HEK293T (cell line): ENCODE results near the gene SYT7.
A peak's percentile ranks its signal among the peaks of the same experiment; 100 is the strongest.

Source experiments
- CTCF ChIA-PET: fragments of 350-600 bp; formaldehyde crosslinking; extraction: SDS; loops from one replicate; lab custom pipeline; 2021; ENCODE audit warnings: antibody characterized with exemption, inconsistent platforms; lab: Yijun Ruan, JAX
- POLR2A ChIA-PET: fragments of 350-600 bp; formaldehyde crosslinking; extraction: SDS; loops from one replicate; lab custom pipeline; 2020; ENCODE audit warnings: antibody characterized with exemption, inconsistent platforms; lab: Yijun Ruan, JAX
- DNase-seq: peaks from one replicate; pipeline ENCODE4 v3.0.0; 2012; ENCODE audit warnings: mixed read lengths; ENCODE audit errors: extremely low spot score
- ARNT ChIP-seq: fragments of 450-650 bp; IDR thresholded peaks from 2 replicates; pipeline ENCODE4 v1.6.1; 2017; ENCODE audit warnings: mild to moderate bottlenecking
- BHLHE40 ChIP-seq: fragments of 450-650 bp; IDR thresholded peaks from 2 replicates; pipeline ENCODE4 v1.6.1; 2016; ENCODE audit warnings: mild to moderate bottlenecking, moderate library complexity, borderline replicate concordance
- CTBP1 ChIP-seq: fragments of 450-650 bp; IDR thresholded peaks from 2 replicates; pipeline ENCODE4 v1.6.1; 2016; ENCODE audit warnings: borderline replicate concordance
- ELF4 ChIP-seq: fragments of 450-650 bp; IDR thresholded peaks from 2 replicates; pipeline ENCODE4 v1.6.1; 2017; ENCODE audit warnings: antibody characterized with exemption
- FOXA1 ChIP-seq: fragments of 450-650 bp; IDR thresholded peaks from 2 replicates; pipeline ENCODE4 v1.6.1; 2016; ENCODE audit warnings: mild to moderate bottlenecking
- FOXK2 ChIP-seq: fragments of 450-650 bp; IDR thresholded peaks from 2 replicates; pipeline ENCODE4 v1.6.1; 2016; ENCODE audit warnings: mild to moderate bottlenecking
- FOXM1 ChIP-seq: fragments of 450-650 bp; IDR thresholded peaks from 2 replicates; pipeline ENCODE4 v1.6.1; 2017; ENCODE audit warnings: mild to moderate bottlenecking, borderline replicate concordance
- HDGF ChIP-seq: fragments of 450-650 bp; IDR thresholded peaks from 2 replicates; pipeline ENCODE4 v1.6.1; 2017; ENCODE audit warnings: antibody characterized with exemption, borderline replicate concordance
- L3MBTL2 ChIP-seq: fragments of 450-650 bp; conservative IDR thresholded peaks from 2 replicates; pipeline ENCODE4 v1.6.1; 2016; ENCODE audit warnings: mild to moderate bottlenecking
- LEF1 ChIP-seq: fragments of 450-650 bp; IDR thresholded peaks from 2 replicates; pipeline ENCODE4 v1.6.1; 2017; ENCODE audit warnings: mild to moderate bottlenecking, borderline replicate concordance
- NFRKB ChIP-seq: fragments of 450-650 bp; IDR thresholded peaks from 2 replicates; pipeline ENCODE4 v1.6.1; 2016; ENCODE audit warnings: mild to moderate bottlenecking, moderate library complexity
- PKNOX1 ChIP-seq: fragments of 450-650 bp; IDR thresholded peaks from 2 replicates; pipeline ENCODE4 v1.6.1; 2016
- SP1 ChIP-seq: fragments of 450-650 bp; IDR thresholded peaks from 2 replicates; pipeline ENCODE4 v1.6.1; 2017
- SUZ12 ChIP-seq: fragments of 450-650 bp; IDR thresholded peaks from 2 replicates; pipeline ENCODE4 v1.6.1; 2016; ENCODE audit warnings: mild to moderate bottlenecking
- TARDBP ChIP-seq: fragments of 450-650 bp; IDR thresholded peaks from 2 replicates; pipeline ENCODE4 v1.6.1; 2016
- ZNF384 ChIP-seq: fragments of 450-650 bp; IDR thresholded peaks from 2 replicates; pipeline ENCODE4 v1.6.1; 2016

The SYT7 gene

GRCh38 chr11:61588728-61589191 lies 7.9 kb upstream of the SYT7 start:
- ChIA-PET POLR2A (no interaction called here), CTCF (interaction anchor here (0.7 kb wide), 1 partner anchor 203 kb away, joined by 3 read pairs; no protein-coding TSS in a partner anchor)
- TF ChIP-seq L3MBTL2 = no peak
- TF ChIP-seq ZNF384 = no peak
- no peak for TF ChIP-seq LEF1
- TF ChIP-seq PKNOX1 = no peak
- TF ChIP-seq FOXA1 = no peak
- no peak for TF ChIP-seq HDGF
- no peak for TF ChIP-seq ELF4
- TF ChIP-seq SP1 = no peak
- TF ChIP-seq BHLHE40 = no peak
- TF ChIP-seq ARNT = no peak
- no peak for TF ChIP-seq SUZ12
- TF ChIP-seq FOXM1 = no peak
- TF ChIP-seq FOXK2 = no peak
- no peak for DNase-seq

- DNase-seq = peak; percentile 72
- ChIA-PET CTCF (interaction anchor here (1.1 kb wide), 1 partner anchor 72 kb away, joined by 3 read pairs; no protein-coding TSS in a partner anchor), POLR2A (no interaction called here)
- TF ChIP-seq TARDBP = no peak
- TF ChIP-seq ZNF384 = no peak
- no peak for TF ChIP-seq ELF4
- TF ChIP-seq CTBP1 = no peak
- TF ChIP-seq L3MBTL2 = no peak
These were observed 7.3 kb upstream of the SYT7 start for GRCh38 chr11:61587951-61588727.

- no peak for TF ChIP-seq FOXK2
- ChIA-PET CTCF (interaction anchor here (0.9 to 1.1 kb wide), 2 partner anchors 10 to 71 kb away, joined by 3 to 4 read pairs; no protein-coding TSS in a partner anchor), POLR2A (no interaction called here)
- DNase-seq = no peak
These were observed 6.7 kb upstream of the SYT7 start for GRCh38 chr11:61587541-61587941.

GRCh38 chr11:61586792-61587430 lies 6.0 kb upstream of the SYT7 start:
- CTCF ChIA-PET = interaction anchor here (0.9 kb wide), 1 partner anchor 9 kb away, joined by 4 read pairs; no protein-coding TSS in a partner anchor
- no peak for DNase-seq
- POLR2A ChIA-PET = no interaction called here
- no peak for TF ChIP-seq SP1
- TF ChIP-seq BHLHE40 = no peak
- no peak for TF ChIP-seq TARDBP
- no peak for TF ChIP-seq FOXA1
- TF ChIP-seq FOXK2 = no peak
- no peak for TF ChIP-seq PKNOX1
- TF ChIP-seq ZNF384 = no peak
- no peak for TF ChIP-seq HDGF
- no peak for TF ChIP-seq ELF4
- TF ChIP-seq CTBP1 = no peak
- no peak for TF ChIP-seq FOXM1
- TF ChIP-seq SUZ12 = no peak
- no peak for TF ChIP-seq LEF1
- TF ChIP-seq L3MBTL2 = no peak

- CTCF ChIA-PET = no interaction called here
- DNase-seq = no peak
- POLR2A ChIA-PET = no interaction called here
- TF ChIP-seq HDGF (no peak), ZNF384 (no peak), ELF4 (no peak), FOXK2 (no peak)
These were observed 4.2 kb upstream of the SYT7 start for GRCh38 chr11:61585115-61585514.

GRCh38 chr11:61581931-61582330 lies 1.1 kb upstream of the SYT7 start:
- ChIA-PET POLR2A (no interaction called here), CTCF (interaction anchor here (0.7 kb wide), 2 partner anchors 9 to 16 kb away, joined by 3 read pairs; no protein-coding TSS in a partner anchor)
- TF ChIP-seq LEF1 (no peak), ELF4 (no peak), HDGF (no peak), CTBP1 (no peak), ZNF384 (no peak), ARNT (no peak), FOXM1 (no peak), FOXA1 (no peak), L3MBTL2 (no peak), PKNOX1 (no peak), FOXK2 (no peak), SP1 (no peak), SUZ12 (no peak), NFRKB (no peak), BHLHE40 (no peak), TARDBP (no peak)
- no peak for DNase-seq
